Measurements from ENCODE around the gene PLAAT4. TPM values are rescaled to one million over a fixed set of nuclear protein-coding genes. Genes with fewer than 3 reads are reported as not detected.

PLAAT4 gene
- total RNA-seq, 2 experiments from 2014 or later: 80.4 to 82.4 TPM

DNA sequence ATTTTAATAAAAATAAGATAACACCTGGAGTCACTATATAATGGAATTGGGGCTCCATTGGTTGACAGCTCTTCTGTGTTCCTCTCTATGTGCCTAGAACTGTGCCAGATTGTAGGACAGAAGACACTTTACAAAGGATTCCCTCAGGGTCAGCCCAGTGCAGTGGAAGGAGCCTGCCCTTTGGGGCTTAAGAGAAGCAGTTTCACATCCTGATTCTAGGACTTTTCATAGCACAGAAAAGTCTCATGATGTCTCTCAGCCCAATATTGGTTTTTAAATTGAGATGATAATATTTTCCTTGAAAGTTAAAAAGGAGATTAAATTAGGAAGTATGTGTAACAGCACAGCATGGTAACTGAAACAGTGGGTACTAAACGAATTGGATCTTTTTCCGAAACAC, 7.1 kb downstream of the PLAAT4 start:
- H3K36me3 ChIP-seq (ENCODE audit: insufficient read depth, low read length): peaks cover 51% of the 10 kb centered on the region

DNA sequence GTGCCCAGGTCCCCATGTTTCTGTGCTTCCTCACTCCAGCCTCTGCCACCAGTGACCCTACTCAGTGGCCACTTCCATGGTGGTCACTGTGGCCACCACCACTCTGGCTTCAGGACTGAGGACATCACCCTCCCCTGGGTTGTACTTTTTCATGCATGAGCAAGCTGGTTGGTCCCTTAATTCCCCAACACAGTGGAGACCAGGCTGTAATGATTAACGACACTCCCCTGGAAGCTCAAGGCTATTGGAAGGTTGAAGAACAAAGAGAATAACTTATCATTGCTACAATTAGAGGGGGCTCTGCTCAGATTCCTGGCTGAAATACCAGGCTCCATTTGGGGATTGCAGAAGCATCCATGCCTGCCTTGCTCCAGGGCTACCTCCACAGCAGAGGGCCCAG, 10.5 kb downstream of the PLAAT4 start:
- Histone ChIP-seq H3K9me3 (ENCODE audit: control insufficient read depth in 1 of 2, insufficient read depth in 1 of 2, low read length in 2 of 2) (no peaks in the 10 kb centered on the region), H3K36me3 (ENCODE audit: insufficient read depth, low read length) (peaks cover 48% of the 10 kb centered on the region), H3K4me1 (ENCODE audit: insufficient read depth, low read length) (peaks cover 21% of the 10 kb centered on the region), H3K4me3 (ENCODE audit: low read length) (no peak overlapping the region), H3K27ac (ENCODE audit: low read depth in 1 of 2, low read length in 2 of 2) (no peak overlapping the region), H3K27me3 (ENCODE audit: control insufficient read depth in 1 of 2, insufficient read depth in 2 of 2, low read length in 2 of 2) (no peaks in the 10 kb centered on the region)
- no peak for ATAC-seq (ENCODE audit: poor library complexity)
- Mint-ChIP-seq H3K4me3 (no peak overlapping the region), H3K27ac (peak overlapping the region; percentile 47), H3K9me3 (no peaks in the 10 kb centered on the region), H3K4me1 (ENCODE audit: low read depth) (peaks cover 33% of the 10 kb centered on the region), H3K36me3 (ENCODE audit: low read depth) (peaks cover 59% of the 10 kb centered on the region), H3K27me3 (no peaks in the 10 kb centered on the region)
- POLR2A ChIA-PET: interaction anchor here (1.2 to 1.6 kb wide), 2 partner anchors 10 to 20 kb away, joined by 3 to 8 read pairs; partner anchors contain the start of gene PLAAT4
- DNase-seq: no peak
- intact Hi-C loops (cut with DNase I, micrococcal nuclease): loop anchor here in 1 of 2 experiments (5.0 kb wide), 1 partner anchor 85 kb away; no protein-coding TSS in a partner anchor
- TF ChIP-seq, protein P1, sequence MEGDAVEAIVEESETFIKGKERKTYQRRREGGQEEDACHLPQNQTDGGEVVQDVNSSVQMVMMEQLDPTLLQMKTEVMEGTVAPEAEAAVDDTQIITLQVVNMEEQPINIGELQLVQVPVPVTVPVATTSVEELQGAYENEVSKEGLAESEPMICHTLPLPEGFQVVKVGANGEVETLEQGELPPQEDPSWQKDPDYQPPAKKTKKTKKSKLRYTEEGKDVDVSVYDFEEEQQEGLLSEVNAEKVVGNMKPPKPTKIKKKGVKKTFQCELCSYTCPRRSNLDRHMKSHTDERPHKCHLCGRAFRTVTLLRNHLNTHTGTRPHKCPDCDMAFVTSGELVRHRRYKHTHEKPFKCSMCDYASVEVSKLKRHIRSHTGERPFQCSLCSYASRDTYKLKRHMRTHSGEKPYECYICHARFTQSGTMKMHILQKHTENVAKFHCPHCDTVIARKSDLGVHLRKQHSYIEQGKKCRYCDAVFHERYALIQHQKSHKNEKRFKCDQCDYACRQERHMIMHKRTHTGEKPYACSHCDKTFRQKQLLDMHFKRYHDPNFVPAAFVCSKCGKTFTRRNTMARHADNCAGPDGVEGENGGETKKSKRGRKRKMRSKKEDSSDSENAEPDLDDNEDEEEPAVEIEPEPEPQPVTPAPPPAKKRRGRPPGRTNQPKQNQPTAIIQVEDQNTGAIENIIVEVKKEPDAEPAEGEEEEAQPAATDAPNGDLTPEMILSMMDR (IDR thresholded peaks at IDR 0.05): no peak
- CTCF ChIA-PET: no interaction called here

More for the DNA sequence above, 7.1 kb downstream of the PLAAT4 start:
- no peaks in the 10 kb centered on the region for H3K27me3 Mint-ChIP-seq
- peak overlapping the region; percentile 57 for H3K27ac Mint-ChIP-seq
- intact Hi-C loops (cut with DNase I, micrococcal nuclease): no loop called here
- no peak for DNase-seq
- peaks cover 36% of the 10 kb centered on the region for H3K4me1 Mint-ChIP-seq (ENCODE audit: low read depth)
- TF ChIP-seq, protein P1 (IDR thresholded peaks at IDR 0.05): no peak
- peak overlapping the region in 1 of 2 donors; percentile 1 for H3K27ac ChIP-seq (ENCODE audit: low read depth in 1 of 2, low read length in 2 of 2)
- ChIA-PET CTCF (interaction anchor here (1.3 kb wide), 1 partner anchor 11 kb away, joined by 3 read pairs; no protein-coding TSS in a partner anchor), POLR2A (interaction anchor here (1.9 to 2.3 kb wide), 2 partner anchors 8 to 12 kb away, joined by 5 to 11 read pairs; no protein-coding TSS in a partner anchor)
- ATAC-seq (ENCODE audit: poor library complexity): no peak
- peaks cover 83% of the 10 kb centered on the region for H3K36me3 Mint-ChIP-seq (ENCODE audit: low read depth)
- no peaks in the 10 kb centered on the region for H3K9me3 ChIP-seq (ENCODE audit: control insufficient read depth in 1 of 2, insufficient read depth in 1 of 2, low read length in 2 of 2)
- H3K27me3 ChIP-seq (ENCODE audit: control insufficient read depth in 1 of 2, insufficient read depth in 2 of 2, low read length in 2 of 2): no peaks in the 10 kb centered on the region
- no peaks in the 10 kb centered on the region for H3K9me3 Mint-ChIP-seq
- H3K4me1 ChIP-seq (ENCODE audit: insufficient read depth, low read length): peaks cover 35% of the 10 kb centered on the region
- no peak overlapping the region for H3K4me3 ChIP-seq (ENCODE audit: low read length)
- no peak overlapping the region for H3K4me3 Mint-ChIP-seq

DNA sequence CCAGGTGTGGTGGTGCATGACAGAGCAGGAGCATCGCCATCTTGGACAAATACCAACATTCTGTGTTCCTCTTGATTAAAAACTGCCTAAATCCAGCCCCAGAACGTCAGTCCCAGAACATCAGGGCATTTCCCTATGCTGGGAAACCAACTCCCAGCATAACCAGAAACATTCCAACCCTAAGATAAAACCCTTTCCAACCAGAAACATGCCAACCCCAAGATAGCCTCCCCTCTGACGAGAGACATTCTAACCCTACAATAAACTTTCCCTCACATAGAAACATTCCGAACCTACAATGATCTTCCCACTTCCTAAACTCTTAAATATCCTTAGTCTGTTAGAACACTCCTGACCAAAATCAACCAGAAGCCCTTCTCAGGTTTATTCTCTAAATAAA, 11.6 kb downstream of the PLAAT4 start:
- Mint-ChIP-seq H3K36me3 (ENCODE audit: low read depth) (peaks cover 49% of the 10 kb centered on the region), H3K9me3 (no peaks in the 10 kb centered on the region), H3K27ac (peak overlapping the region; percentile 54), H3K4me3 (no peak overlapping the region), H3K4me1 (ENCODE audit: low read depth) (peaks cover 33% of the 10 kb centered on the region), H3K27me3 (no peaks in the 10 kb centered on the region)
- Histone ChIP-seq H3K27ac (ENCODE audit: low read depth in 1 of 2, low read length in 2 of 2) (no peak overlapping the region), H3K36me3 (ENCODE audit: insufficient read depth, low read length) (peaks cover 42% of the 10 kb centered on the region), H3K9me3 (ENCODE audit: control insufficient read depth in 1 of 2, insufficient read depth in 1 of 2, low read length in 2 of 2) (no peaks in the 10 kb centered on the region), H3K27me3 (ENCODE audit: control insufficient read depth in 1 of 2, insufficient read depth in 2 of 2, low read length in 2 of 2) (no peaks in the 10 kb centered on the region), H3K4me3 (ENCODE audit: low read length) (no peak overlapping the region), H3K4me1 (ENCODE audit: insufficient read depth, low read length) (peaks cover 27% of the 10 kb centered on the region)
- TF ChIP-seq, protein P1 (IDR thresholded peaks at IDR 0.05): no peak
- ChIA-PET CTCF (no interaction called here), POLR2A (interaction anchor here (0.6 to 2.0 kb wide), 2 partner anchors 16 to 30 kb away, joined by 4 to 7 read pairs; no protein-coding TSS in a partner anchor)
- no peak for DNase-seq
- intact Hi-C loops (cut with DNase I, micrococcal nuclease): loop anchor here in 1 of 2 experiments (5.0 kb wide), 1 partner anchor 84 kb away; no protein-coding TSS in a partner anchor
- no peak for ATAC-seq (ENCODE audit: poor library complexity)
